Esophagus muscularis mucosa (tissue), 4 donors: ENCODE results near the gene SPSB1. TPM values are rescaled to one million over a fixed set of nuclear protein-coding genes. Genes with fewer than 3 reads are reported as not detected.

ENCODE experiments used
- DNase-seq: peaks from one replicate; pipeline ENCODE4 v3.0.0-alpha.2; 2017; ENCODE audit errors: extremely low spot score
- H3K27ac ChIP-seq, 4 donors: fragments of 200-600 bp; sonication (generic); replicated peaks in 1 of 4; 1 replicate in 3 of 4; 2 replicates in 1 of 4; pipeline ENCODE4 v1.5.1; 2016 to 2019; ENCODE audit warnings: mild to moderate bottlenecking in 1 of 4
- H3K27me3 ChIP-seq, 4 donors: fragments of 200-600 bp; sonication (generic); one replicate each; pipeline versions ENCODE4 v1.5.1 to v1.6.0; 2016 to 2019
- H3K36me3 ChIP-seq, 4 donors: fragments of 200-600 bp; sonication (generic); one replicate each; pipeline ENCODE4 v1.5.1; 2016 to 2019
- H3K4me1 ChIP-seq, 4 donors: fragments of 200-600 bp; sonication (generic); one replicate each; pipeline ENCODE4 v1.5.1; 2016 to 2019
- H3K4me3 ChIP-seq, 4 donors: fragments of 200-600 bp; sonication (generic); 1 replicate in 2 of 4; 2 replicates in 2 of 4; pipeline ENCODE4 v1.5.1; 2016 to 2019; ENCODE audit warnings: mild to moderate bottlenecking in 4 of 4, moderate library complexity in 1 of 4
- H3K9me3 ChIP-seq, 4 donors: fragments of 200-600 bp; sonication (generic); 1 replicate in 3 of 4; 2 replicates in 1 of 4; pipeline ENCODE4 v1.5.1; 2016 to 2019
- EP300 ChIP-seq: sonication (generic); formaldehyde crosslinking; IDR thresholded peaks from one replicate; pipeline ENCODE4 v1.6.1; 2017; ENCODE audit warnings: antibody characterized with exemption
- POLR2A ChIP-seq: fragments of 450-650 bp; IDR thresholded peaks from one replicate; pipeline ENCODE4 v1.6.1; 2017; ENCODE audit warnings: antibody characterized with exemption, moderate library complexity, mild to moderate bottlenecking, low read depth
- POLR2AphosphoS5 ChIP-seq, 2 donors: sonication (generic); formaldehyde crosslinking; IDR thresholded peaks; one replicate each; pipeline ENCODE4 v1.6.1; 2017; ENCODE audit warnings: antibody characterized with exemption in 2 of 2
- WGBS: methylation state at CpG from one replicate; pipeline ENCODE4 v1.1.5; 2018; 5-methylcytosine and 5-hydroxymethylcytosine counted together
- intact Hi-C: fragments of 100-400 bp; cut with DNase I; formaldehyde crosslinking; loops from one replicate; pipeline ENCODE4 v1.15.1; 2023
- total RNA-seq, 4 donors: library from RNA; depleted of rRNA; stranded (reverse); fragments of >200 nt; gene quantifications; one replicate each; pipeline versions ENCODE4 v1.1.0 to v1.2.1, GENCODE V29; 2016
- TF ChIP-seq, protein P1 (sequence below), 3 experiments: fragments of 200-600 bp in 2 of 3; fragments of 450-650 bp in 1 of 3; sonication (generic) in 2 of 3; IDR thresholded peaks; one replicate each; pipeline ENCODE4 v1.5.1; 2017 to 2019; ENCODE audit warnings: antibody characterized with exemption in 3 of 3, mild to moderate bottlenecking in 2 of 3, moderate library complexity in 1 of 3

Gene SPSB1
- total RNA-seq, 4 donors from 2014 or later, result 61.0 to 104 (median 97.4) TPM

GRCh38 chr1:9278116-9278515, 14.6 kb upstream of the SPSB1 start:
- DNase-seq, result no peak
- H3K4me1 ChIP-seq, result peaks cover 4 to 33% (median 25%) of the 10 kb centered on the region in 4 donors
- WGBS, result 62% methylated on average over 5 of the region's 5 CpGs
- no peaks in the 10 kb centered on the region for H3K27me3 ChIP-seq
- TF ChIP-seq EP300 (no peak), POLR2AphosphoS5 (IDR thresholded peaks at IDR 0.05) (peak in 1 of 2 donors; percentile 8)
- TF ChIP-seq, protein P1, sequence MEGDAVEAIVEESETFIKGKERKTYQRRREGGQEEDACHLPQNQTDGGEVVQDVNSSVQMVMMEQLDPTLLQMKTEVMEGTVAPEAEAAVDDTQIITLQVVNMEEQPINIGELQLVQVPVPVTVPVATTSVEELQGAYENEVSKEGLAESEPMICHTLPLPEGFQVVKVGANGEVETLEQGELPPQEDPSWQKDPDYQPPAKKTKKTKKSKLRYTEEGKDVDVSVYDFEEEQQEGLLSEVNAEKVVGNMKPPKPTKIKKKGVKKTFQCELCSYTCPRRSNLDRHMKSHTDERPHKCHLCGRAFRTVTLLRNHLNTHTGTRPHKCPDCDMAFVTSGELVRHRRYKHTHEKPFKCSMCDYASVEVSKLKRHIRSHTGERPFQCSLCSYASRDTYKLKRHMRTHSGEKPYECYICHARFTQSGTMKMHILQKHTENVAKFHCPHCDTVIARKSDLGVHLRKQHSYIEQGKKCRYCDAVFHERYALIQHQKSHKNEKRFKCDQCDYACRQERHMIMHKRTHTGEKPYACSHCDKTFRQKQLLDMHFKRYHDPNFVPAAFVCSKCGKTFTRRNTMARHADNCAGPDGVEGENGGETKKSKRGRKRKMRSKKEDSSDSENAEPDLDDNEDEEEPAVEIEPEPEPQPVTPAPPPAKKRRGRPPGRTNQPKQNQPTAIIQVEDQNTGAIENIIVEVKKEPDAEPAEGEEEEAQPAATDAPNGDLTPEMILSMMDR (IDR thresholded peaks at IDR 0.05), result no peak
- intact Hi-C loops, result no loop called here
- H3K36me3 ChIP-seq, result no peaks in the 10 kb centered on the region
- H3K27ac ChIP-seq, result no peak overlapping the region
- no peaks in the 10 kb centered on the region for H3K9me3 ChIP-seq
- no peak overlapping the region for H3K4me3 ChIP-seq

GRCh38 chr1:9278585-9279153, 14.0 kb upstream of the SPSB1 start:
- DNase-seq, result no peak
- Histone ChIP-seq H3K9me3 (no peaks in the 10 kb centered on the region), H3K36me3 (no peaks in the 10 kb centered on the region), H3K4me1 (peaks cover 4 to 33% (median 25%) of the 10 kb centered on the region in 4 donors), H3K27me3 (no peaks in the 10 kb centered on the region), H3K27ac (no peak overlapping the region), H3K4me3 (no peak overlapping the region)
- no peak for TF ChIP-seq POLR2AphosphoS5 (IDR thresholded peaks at IDR 0.05)
- TF ChIP-seq, protein P1 (IDR thresholded peaks at IDR 0.05), result no peak
- TF ChIP-seq POLR2A, result no peak
- TF ChIP-seq EP300, result no peak
- intact Hi-C loops, result no loop called here
- 79% methylated on average over 9 of the region's 10 CpGs for WGBS

DNA sequence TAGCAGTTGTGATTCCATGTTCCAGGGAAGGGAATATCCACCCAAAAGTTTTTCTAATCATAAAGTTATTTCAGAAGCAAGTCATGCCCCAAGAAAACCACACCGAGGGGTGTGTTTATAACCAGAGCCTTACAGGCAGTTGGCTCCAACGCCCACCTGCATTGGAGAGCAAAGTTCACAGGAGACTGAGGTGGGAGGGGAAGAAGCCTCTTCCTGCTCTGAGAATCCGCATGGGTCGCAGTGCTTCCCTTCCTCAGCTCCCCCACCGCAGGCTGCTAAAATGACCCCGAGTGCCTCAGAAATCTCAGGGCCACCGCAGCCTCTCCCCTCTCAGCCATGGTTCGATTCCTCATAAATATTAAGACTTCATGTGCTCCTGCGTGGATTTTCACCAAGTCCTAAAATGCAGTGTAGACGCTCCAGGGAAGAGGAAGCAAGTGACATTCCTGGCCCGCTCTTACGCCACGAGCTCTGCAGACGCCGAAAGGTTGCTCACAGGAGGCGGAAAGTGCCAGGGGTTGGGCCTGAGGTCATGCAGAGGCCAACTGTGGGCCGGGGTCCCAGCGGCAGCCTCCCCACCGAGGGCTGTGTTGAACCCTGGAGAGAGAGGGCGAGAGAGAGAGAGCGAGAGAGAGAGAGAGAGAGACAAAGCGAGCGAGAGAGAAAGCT, 13.4 kb upstream of the SPSB1 start:
- H3K4me1 ChIP-seq, result peaks cover 4 to 33% (median 25%) of the 10 kb centered on the region in 4 donors
- TF ChIP-seq EP300, result no peak
- H3K27me3 ChIP-seq, result no peaks in the 10 kb centered on the region
- no peak overlapping the region for H3K27ac ChIP-seq
- H3K9me3 ChIP-seq, result no peaks in the 10 kb centered on the region
- no peak for DNase-seq
- intact Hi-C loops, result no loop called here
- 86% methylated on average over 21 of the region's 23 CpGs for WGBS
- no peaks in the 10 kb centered on the region for H3K36me3 ChIP-seq
- no peak overlapping the region for H3K4me3 ChIP-seq

DNA sequence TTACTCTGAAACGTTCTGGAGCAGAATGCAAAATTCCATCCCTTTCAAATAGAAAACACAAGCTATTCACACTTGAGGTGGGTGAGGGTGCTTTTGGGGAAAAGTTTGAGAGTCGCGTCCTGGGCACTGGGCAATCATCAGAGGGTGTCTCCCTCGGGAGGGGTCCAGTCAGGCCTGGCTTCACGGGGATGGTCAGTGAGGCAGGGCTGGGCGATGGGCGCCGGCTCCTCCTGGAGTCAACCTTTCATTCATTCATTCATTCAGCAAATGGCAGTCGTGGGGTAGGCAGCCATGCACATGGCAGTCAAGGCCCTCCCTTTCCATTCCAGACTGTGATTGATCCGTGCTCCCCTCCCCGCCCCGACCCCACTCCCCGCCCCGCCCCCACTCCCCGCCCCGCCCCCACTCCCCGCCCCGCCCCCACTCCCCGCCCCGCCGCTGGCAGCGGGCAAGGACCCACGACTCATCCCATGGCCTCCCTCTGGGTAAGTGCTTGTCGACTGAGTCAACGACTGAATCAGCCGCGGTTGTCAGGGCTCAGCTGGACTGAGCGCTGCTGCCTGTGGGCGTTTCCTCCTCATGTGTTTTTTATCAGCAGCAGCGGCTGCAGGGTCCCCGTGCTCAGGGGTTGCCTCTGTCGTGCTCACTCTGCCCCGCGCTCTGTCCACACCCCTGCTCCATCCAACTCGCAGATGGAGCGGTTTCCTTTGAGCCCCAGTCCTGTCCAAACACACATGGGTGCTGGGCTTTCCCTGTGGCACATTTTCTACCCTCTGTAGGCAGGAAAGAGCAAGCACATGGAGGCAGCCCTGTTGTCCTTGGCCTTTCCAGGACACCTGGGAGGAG, 12.5 kb upstream of the SPSB1 start:
- DNase-seq, result no peak
- WGBS, result 44% methylated on average over 19 of the region's 36 CpGs
- Histone ChIP-seq H3K27me3 (no peaks in the 10 kb centered on the region), H3K9me3 (peaks cover 0 to 6% (median 0%) of the 10 kb centered on the region in 4 donors), H3K36me3 (no peaks in the 10 kb centered on the region), H3K4me1 (peaks cover 4 to 32% (median 25%) of the 10 kb centered on the region in 4 donors), H3K27ac (no peak overlapping the region), H3K4me3 (peak overlapping the region in 1 of 4 donors; percentile 7)
- TF ChIP-seq POLR2A (no peak), EP300 (no peak), POLR2AphosphoS5 (IDR thresholded peaks at IDR 0.05) (peak in 1 of 2 donors; percentile 35)
- TF ChIP-seq, protein P1 (IDR thresholded peaks at IDR 0.05), result no peak
- intact Hi-C loops, result no loop called here
